Measurements from ENCODE around the gene TMEM132E.

The TMEM132E gene

DNA sequence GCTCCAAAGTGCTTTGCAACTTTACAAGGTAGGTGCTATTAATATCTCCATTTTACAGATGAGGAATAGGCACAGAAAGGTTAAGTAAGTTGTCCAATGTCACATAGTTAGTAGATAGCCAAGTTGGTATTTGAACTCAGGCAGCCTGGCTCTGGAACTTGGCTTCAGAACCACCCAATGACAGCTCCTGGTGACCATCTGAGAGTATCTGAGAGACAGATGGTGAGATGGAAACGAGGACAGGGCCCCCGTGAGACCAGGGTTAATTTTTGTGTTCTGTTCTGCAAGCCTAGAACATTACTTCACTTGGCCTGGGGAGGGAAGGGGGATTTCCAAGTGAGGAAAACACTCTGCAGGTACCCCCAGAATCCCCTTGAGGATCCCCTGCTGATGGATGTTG, 9.8 kb upstream of the TMEM132E start:
- DNase-seq (ENCODE audit: low read depth): no peak
- no peak for TF ChIP-seq CTCF (conservative IDR thresholded peaks at IDR 0.05; ENCODE audit: low read depth, low read length)
- H3K4me3 ChIP-seq (ENCODE audit: low read length): no peak overlapping the region

DNA sequence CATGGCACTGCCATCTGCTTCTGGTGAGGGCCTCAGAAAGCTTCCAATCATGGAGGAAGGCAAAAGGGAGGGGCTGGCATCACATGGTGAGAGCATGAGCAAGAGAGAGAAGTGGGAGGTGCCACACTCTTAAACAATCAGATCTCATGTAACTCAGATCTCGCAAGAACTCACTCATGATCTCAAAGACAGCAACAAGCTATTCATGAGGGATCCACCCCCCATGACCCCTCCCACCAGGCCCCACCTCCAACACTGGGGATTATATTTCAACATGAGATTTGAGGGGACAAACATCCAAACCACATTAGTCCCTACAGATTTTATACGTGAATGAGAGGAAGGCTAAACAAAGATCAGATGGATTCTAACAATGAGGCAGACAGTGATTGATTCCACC, 8.9 kb upstream of the TMEM132E start:
- no peak for TF ChIP-seq CTCF (conservative IDR thresholded peaks at IDR 0.05; ENCODE audit: low read depth, low read length)
- no peak for DNase-seq (ENCODE audit: low read depth)
- no peak overlapping the region for H3K4me3 ChIP-seq (ENCODE audit: low read length)

GRCh38 chr17:34571428-34572130, 7.8 kb upstream of the TMEM132E start:
- no peak for DNase-seq (ENCODE audit: low read depth)
- H3K4me3 ChIP-seq (ENCODE audit: low read length): no peak overlapping the region
- no peak for TF ChIP-seq CTCF (conservative IDR thresholded peaks at IDR 0.05; ENCODE audit: low read depth, low read length)

DNA sequence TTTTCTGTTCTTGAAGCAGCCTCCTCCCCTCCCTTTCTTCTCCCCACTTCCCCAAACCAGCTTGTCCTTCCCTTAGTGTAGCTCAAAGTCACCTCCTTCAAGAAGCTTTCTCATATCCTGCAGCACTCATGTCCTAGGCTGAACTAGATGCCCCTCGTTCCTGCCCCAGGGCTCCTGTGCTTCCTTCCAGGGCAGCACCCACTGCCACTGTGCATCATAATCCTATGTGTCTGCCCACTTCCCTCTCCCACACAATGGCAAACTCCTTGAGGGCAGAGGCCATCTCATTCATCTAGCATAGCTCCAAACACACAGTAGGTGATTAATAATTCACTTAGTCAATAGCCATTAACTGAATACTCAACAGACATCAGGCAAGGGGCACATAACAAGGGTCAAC, 6.9 kb upstream of the TMEM132E start:
- H3K4me3 ChIP-seq (ENCODE audit: low read length): no peak overlapping the region
- no peak for DNase-seq (ENCODE audit: low read depth)
- no peak for TF ChIP-seq CTCF (conservative IDR thresholded peaks at IDR 0.05; ENCODE audit: low read depth, low read length)

GRCh38 chr17:34575182-34575581, 4.2 kb upstream of the TMEM132E start:
- TF ChIP-seq CTCF (conservative IDR thresholded peaks at IDR 0.05; ENCODE audit: low read depth, low read length): no peak
- H3K4me3 ChIP-seq (ENCODE audit: low read length): no peak overlapping the region
- no peak for DNase-seq (ENCODE audit: low read depth)

DNA sequence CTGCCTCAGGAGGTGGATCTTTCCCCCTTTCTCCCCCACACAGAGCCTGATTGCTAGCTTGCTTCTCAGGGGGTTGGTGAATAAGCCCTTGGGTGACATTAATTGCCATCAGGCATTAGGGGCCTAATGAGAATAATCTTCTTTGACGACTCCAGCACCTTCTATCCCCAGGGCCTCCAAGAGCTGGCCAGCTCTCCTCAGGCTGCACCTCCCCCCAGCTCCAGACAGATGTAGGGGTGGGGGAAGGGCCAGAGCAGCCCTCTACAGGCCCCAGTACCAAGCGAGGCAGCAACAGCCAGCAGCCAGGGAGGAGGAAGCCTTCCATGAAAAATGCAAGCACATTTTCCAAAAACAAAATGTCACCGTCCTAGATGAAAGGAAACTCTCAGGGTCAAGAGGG, 1.4 kb upstream of the TMEM132E start:
- TF ChIP-seq CTCF (conservative IDR thresholded peaks at IDR 0.05; ENCODE audit: low read depth, low read length): no peak
- DNase-seq (ENCODE audit: low read depth): no peak
- H3K4me3 ChIP-seq (ENCODE audit: low read length): no peak overlapping the region

GRCh38 chr17:34578656-34579016, 746 bp upstream of the TMEM132E start:
- no peak overlapping the region for H3K4me3 ChIP-seq (ENCODE audit: low read length)
- no peak for TF ChIP-seq CTCF (conservative IDR thresholded peaks at IDR 0.05; ENCODE audit: low read depth, low read length)
- no peak for DNase-seq (ENCODE audit: low read depth)
